Breast epithelium (tissue), 4 donors: ENCODE data around the gene ACTN2. TPM values are rescaled to one million over a fixed set of nuclear protein-coding genes. Genes with fewer than 3 reads are reported as not detected.

ENCODE experiments used
- DNase-seq, 2 donors: peaks; one replicate each; pipeline ENCODE4 v3.0.0-alpha.2; 2019; ENCODE audit warnings: low spot score in 2 of 2
- H3K27ac ChIP-seq, 2 donors: fragments of 200-600 bp; sonication (generic) in 1 of 2; one replicate each; pipeline ENCODE4 v1.5.1; 2016 to 2019; ENCODE audit warnings: mild to moderate bottlenecking in 1 of 2
- H3K27me3 ChIP-seq, 2 donors: fragments of 200-600 bp; sonication (generic) in 1 of 2; one replicate each; pipeline versions ENCODE4 v1.5.1 to v1.6.0; 2017 to 2019; ENCODE audit warnings: control low read depth in 1 of 2, mild to moderate bottlenecking in 1 of 2
- H3K36me3 ChIP-seq: fragments of 200-600 bp; one replicate; pipeline ENCODE4 v1.5.1; 2019
- H3K4me1 ChIP-seq, 2 donors: fragments of 200-600 bp; sonication (generic); one replicate each; pipeline ENCODE4 v1.5.1; 2016 to 2019; ENCODE audit warnings: control low read depth in 1 of 2
- H3K4me3 ChIP-seq, 3 donors: fragments of 200-600 bp; sonication (generic); 1 replicate in 2 of 3; 2 replicates in 1 of 3; pipeline ENCODE4 v1.5.1; 2016 to 2019; ENCODE audit warnings: mild to moderate bottlenecking in 3 of 3, moderate library complexity in 2 of 3
- H3K9me3 ChIP-seq, 2 donors: fragments of 200-600 bp; sonication (generic) in 1 of 2; one replicate each; pipeline ENCODE4 v1.5.1; 2016 to 2019; ENCODE audit warnings: control low read depth in 1 of 2
- CTCF ChIP-seq, 3 donors: fragments of 450-650 bp; IDR thresholded peaks; one replicate each; pipeline ENCODE4 v1.5.1; 2016 to 2017; ENCODE audit warnings: antibody characterized with exemption in 3 of 3, mild to moderate bottlenecking in 3 of 3, moderate library complexity in 3 of 3
- POLR2A ChIP-seq: fragments of 450-650 bp; IDR thresholded peaks from one replicate; pipeline ENCODE4 v1.6.1; 2016; ENCODE audit warnings: antibody characterized with exemption, mild to moderate bottlenecking, moderate library complexity
- POLR2AphosphoS5 ChIP-seq, 3 donors: sonication (generic); formaldehyde crosslinking; IDR thresholded peaks; one replicate each; pipeline ENCODE4 v1.6.1; 2017; ENCODE audit warnings: antibody characterized with exemption in 3 of 3
- intact Hi-C: fragments of 100-400 bp; cut with DNase I; formaldehyde crosslinking; loops from one replicate; pipeline ENCODE4 v1.15.1; 2023; ENCODE audit warnings: low total_unique reads
- total RNA-seq, 3 donors: library from RNA; depleted of rRNA; stranded (reverse); fragments of >200 nt; gene quantifications; one replicate each; pipeline ENCODE4 v1.1.0, GENCODE V29; 2016

The ACTN2 gene
- total RNA-seq, 3 donors from 2014 or later, result 0.48 TPM; not detected in 2

GRCh38 chr1:236692128-236692527 lies 5.8 kb downstream of the ACTN2 start:
- peaks cover 0 to under 1% of the 10 kb centered on the region in 2 donors for H3K4me1 ChIP-seq
- H3K9me3 ChIP-seq, result no peaks in the 10 kb centered on the region
- no peak for TF ChIP-seq POLR2A
- peaks cover 0 to 41% of the 10 kb centered on the region in 2 donors for H3K27me3 ChIP-seq
- H3K27ac ChIP-seq, result no peak overlapping the region
- intact Hi-C loops, result no loop called here
- H3K4me3 ChIP-seq, result no peak overlapping the region
- no peak for DNase-seq
- H3K36me3 ChIP-seq, result no peaks in the 10 kb centered on the region

DNA sequence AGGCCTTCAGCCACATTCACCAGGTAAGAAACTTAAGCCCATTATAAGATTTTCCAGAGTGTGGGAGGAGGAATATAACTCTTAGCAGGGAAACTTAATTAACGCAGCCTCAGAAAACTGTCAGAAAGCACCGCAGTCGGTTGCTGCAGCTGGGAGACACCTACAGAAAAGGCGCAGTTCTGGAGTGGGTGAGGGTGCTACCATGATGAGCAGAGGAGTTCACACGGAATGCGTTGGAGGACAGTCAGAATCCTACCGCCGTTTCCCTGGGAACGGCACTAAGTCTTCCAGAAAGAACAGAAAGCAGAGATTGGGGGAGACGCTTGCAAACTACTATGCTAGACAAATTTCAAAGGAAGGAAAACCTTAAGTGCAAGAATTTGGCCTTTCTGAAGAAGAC lies 6.4 kb downstream of the ACTN2 start:
- no peak for DNase-seq
- no peaks in the 10 kb centered on the region for H3K36me3 ChIP-seq
- no peaks in the 10 kb centered on the region for H3K4me1 ChIP-seq
- H3K4me3 ChIP-seq, result no peak overlapping the region
- intact Hi-C loops, result no loop called here
- peaks cover 0 to 35% of the 10 kb centered on the region in 2 donors for H3K27me3 ChIP-seq
- H3K27ac ChIP-seq, result no peak overlapping the region
- TF ChIP-seq CTCF (IDR thresholded peaks at IDR 0.05), result no peak
- no peak for TF ChIP-seq POLR2AphosphoS5 (IDR thresholded peaks at IDR 0.05)
- TF ChIP-seq POLR2A, result no peak
- no peaks in the 10 kb centered on the region for H3K9me3 ChIP-seq

DNA sequence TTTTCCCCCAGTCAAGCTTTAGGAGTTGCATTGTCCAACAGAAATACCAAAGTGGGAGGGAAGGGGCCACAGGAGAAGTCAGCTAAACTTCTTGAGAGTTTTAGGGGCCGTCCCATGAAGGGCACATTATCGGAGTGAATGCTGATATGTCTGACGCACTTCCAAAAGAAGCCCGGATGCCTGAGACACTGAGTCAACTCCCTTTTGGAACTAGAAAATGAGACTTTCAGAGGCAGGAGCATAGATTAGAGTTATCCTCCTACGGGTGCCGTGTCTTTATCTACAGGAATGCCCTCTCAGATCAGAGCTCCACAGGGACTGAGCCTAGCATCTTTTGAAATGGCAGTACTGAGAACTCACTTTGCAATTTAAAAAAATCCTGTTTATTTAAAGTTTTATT lies 13.1 kb downstream of the ACTN2 start:
- Histone ChIP-seq H3K4me1 (no peaks in the 10 kb centered on the region), H3K36me3 (no peaks in the 10 kb centered on the region), H3K9me3 (no peaks in the 10 kb centered on the region), H3K4me3 (no peak overlapping the region), H3K27me3 (no peaks in the 10 kb centered on the region), H3K27ac (no peak overlapping the region)
- intact Hi-C loops, result no loop called here
- no peak for DNase-seq
- TF ChIP-seq POLR2AphosphoS5 (IDR thresholded peaks at IDR 0.05) (no peak), CTCF (IDR thresholded peaks at IDR 0.05) (no peak), POLR2A (no peak)

DNA sequence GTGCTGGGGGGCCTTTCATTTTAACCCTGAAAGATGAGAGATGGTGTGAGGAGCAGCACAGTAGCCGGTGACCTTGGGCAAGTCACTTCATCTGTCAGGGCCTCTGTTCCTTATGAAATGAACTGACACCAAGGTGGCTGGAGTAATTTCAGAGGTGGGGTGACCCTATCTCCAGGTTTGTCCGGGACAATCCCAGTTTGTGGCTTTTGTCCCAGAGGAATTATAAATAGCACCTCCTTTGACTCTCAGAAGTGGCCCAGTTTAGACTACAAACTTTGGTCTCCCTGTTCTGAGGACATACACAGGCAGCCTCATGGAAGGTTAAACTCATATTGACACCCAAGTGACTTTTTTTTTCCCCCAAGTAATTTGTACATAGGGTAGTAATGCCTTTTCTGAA lies 14.6 kb downstream of the ACTN2 start:
- no peak overlapping the region for H3K4me3 ChIP-seq
- DNase-seq, result no peak
- H3K9me3 ChIP-seq, result no peaks in the 10 kb centered on the region
- no peaks in the 10 kb centered on the region for H3K36me3 ChIP-seq
- intact Hi-C loops, result no loop called here
- H3K4me1 ChIP-seq, result no peaks in the 10 kb centered on the region
- H3K27me3 ChIP-seq, result no peaks in the 10 kb centered on the region
- no peak for TF ChIP-seq CTCF (IDR thresholded peaks at IDR 0.05)
- no peak for TF ChIP-seq POLR2AphosphoS5 (IDR thresholded peaks at IDR 0.05)
- no peak for TF ChIP-seq POLR2A
- H3K27ac ChIP-seq, result no peak overlapping the region

DNA sequence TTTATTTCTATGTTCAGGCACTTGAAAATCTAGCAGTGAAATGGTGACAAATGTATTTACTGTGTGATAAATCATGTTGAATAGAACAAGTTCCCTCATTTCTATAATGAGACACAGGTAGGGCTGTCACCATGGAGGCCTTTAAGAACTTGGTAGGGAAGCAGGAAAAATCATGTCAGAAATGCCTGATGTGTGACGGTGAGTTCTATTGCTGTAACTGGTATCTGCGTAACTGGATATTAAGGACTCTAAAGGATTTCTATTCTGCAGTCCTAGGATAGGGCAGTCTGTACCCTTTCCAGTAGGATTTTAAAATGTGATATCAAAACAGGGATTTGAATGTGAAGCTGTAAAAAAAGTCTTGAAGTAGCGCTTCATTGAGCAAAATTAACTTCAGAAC lies 15.5 kb downstream of the ACTN2 start:
- no peaks in the 10 kb centered on the region for H3K36me3 ChIP-seq
- no peaks in the 10 kb centered on the region for H3K9me3 ChIP-seq
- DNase-seq, result no peak
- no peak overlapping the region for H3K4me3 ChIP-seq
- TF ChIP-seq CTCF (IDR thresholded peaks at IDR 0.05) (no peak), POLR2A (no peak), POLR2AphosphoS5 (IDR thresholded peaks at IDR 0.05) (no peak)
- intact Hi-C loops, result no loop called here
- no peak overlapping the region for H3K27ac ChIP-seq
- H3K27me3 ChIP-seq, result no peaks in the 10 kb centered on the region
- no peaks in the 10 kb centered on the region for H3K4me1 ChIP-seq

GRCh38 chr1:236702791-236703394 lies 16.6 kb downstream of the ACTN2 start:
- Histone ChIP-seq H3K4me3 (no peak overlapping the region), H3K4me1 (no peaks in the 10 kb centered on the region), H3K36me3 (no peaks in the 10 kb centered on the region), H3K27me3 (no peaks in the 10 kb centered on the region), H3K9me3 (no peaks in the 10 kb centered on the region), H3K27ac (no peak overlapping the region)
- DNase-seq, result no peak
- intact Hi-C loops, result no loop called here
- TF ChIP-seq CTCF (IDR thresholded peaks at IDR 0.05) (no peak), POLR2AphosphoS5 (IDR thresholded peaks at IDR 0.05) (no peak), POLR2A (no peak)
